T-helper 1 cell treated with Interleukin-12 subunit alpha and Interleukin-12 subunit beta and Interleukin-4 antibody, amounts not matched to agents 30 ng/mL and 1 ng/mL, for 36 hours (primary cell): ENCODE measurements around the gene NEURL1. TPM values are rescaled to one million over a fixed set of nuclear protein-coding genes. Genes with fewer than 3 reads are reported as not detected.

Experiments
- intact Hi-C: fragments of 100-400 bp; cut with micrococcal nuclease; formaldehyde crosslinking; loops from one replicate; pipeline ENCODE4 v1.15.1; 2024
- total RNA-seq: library from RNA; stranded (reverse); gene quantifications from 2 replicates; pipeline ENCODE4 v1.2.3, GENCODE V29; 2022

The NEURL1 gene
- total RNA-seq, 1 donor from 2014 or later, result 2.2 TPM

- intact Hi-C loops, result loop anchor here (10.0 kb wide), 1 partner anchor 135 kb away; no protein-coding TSS in a partner anchor
These were observed 66.3 kb downstream of the NEURL1 start for GRCh38 chr10:103559776-103560175.

GRCh38 chr10:103560886-103561285, 67.4 kb downstream of the NEURL1 start:
- intact Hi-C loops, result no loop called here

GRCh38 chr10:103562383-103562782, 68.9 kb downstream of the NEURL1 start:
- intact Hi-C loops, result no loop called here

- intact Hi-C loops, result no loop called here
These were observed 70.0 kb downstream of the NEURL1 start for GRCh38 chr10:103563231-103564115.

GRCh38 chr10:103564116-103564501, 70.6 kb downstream of the NEURL1 start:
- intact Hi-C loops, result no loop called here

GRCh38 chr10:103564776-103565520, 71.4 kb downstream of the NEURL1 start:
- intact Hi-C loops, result no loop called here

- intact Hi-C loops, result no loop called here
These were observed 73.0 kb downstream of the NEURL1 start for GRCh38 chr10:103566536-103566935.

- intact Hi-C loops, result no loop called here
These were observed 75.0 kb downstream of the NEURL1 start for GRCh38 chr10:103568505-103568904.

GRCh38 chr10:103569896-103570295, 76.4 kb downstream of the NEURL1 start:
- intact Hi-C loops, result no loop called here

GRCh38 chr10:103570844-103571655, 77.5 kb downstream of the NEURL1 start:
- intact Hi-C loops, result no loop called here

- intact Hi-C loops, result no loop called here
These were observed 78.1 kb downstream of the NEURL1 start for GRCh38 chr10:103571656-103571975.

- intact Hi-C loops, result no loop called here
These were observed 79.1 kb downstream of the NEURL1 start for GRCh38 chr10:103572347-103573204.

GRCh38 chr10:103573205-103573487, 79.6 kb downstream of the NEURL1 start:
- intact Hi-C loops, result no loop called here

- intact Hi-C loops, result no loop called here
These were observed 80.9 kb downstream of the NEURL1 start for GRCh38 chr10:103574097-103575061.

GRCh38 chr10:103575416-103576075, 82.0 kb downstream of the NEURL1 start:
- intact Hi-C loops, result no loop called here

- intact Hi-C loops, result no loop called here
These were observed 82.6 kb downstream of the NEURL1 start for GRCh38 chr10:103576076-103576471.

GRCh38 chr10:103576862-103577261, 83.4 kb downstream of the NEURL1 start:
- intact Hi-C loops, result no loop called here

GRCh38 chr10:103578782-103579382, 85.4 kb downstream of the NEURL1 start:
- intact Hi-C loops, result no loop called here

- intact Hi-C loops, result no loop called here
These were observed 86.5 kb downstream of the NEURL1 start for GRCh38 chr10:103580011-103580410.
